ENCODE measurements around the gene SLC25A11.

GRCh38 chr17:4896332-4897197 lies 43.3 kb downstream of the SLC25A11 start:
- TF ChIP-seq EZH2 (IDR thresholded peaks at IDR 0.05; ENCODE audit: borderline replicate concordance, low read depth, low read length, severe bottlenecking): no peak
- TF ChIP-seq, protein P1, sequence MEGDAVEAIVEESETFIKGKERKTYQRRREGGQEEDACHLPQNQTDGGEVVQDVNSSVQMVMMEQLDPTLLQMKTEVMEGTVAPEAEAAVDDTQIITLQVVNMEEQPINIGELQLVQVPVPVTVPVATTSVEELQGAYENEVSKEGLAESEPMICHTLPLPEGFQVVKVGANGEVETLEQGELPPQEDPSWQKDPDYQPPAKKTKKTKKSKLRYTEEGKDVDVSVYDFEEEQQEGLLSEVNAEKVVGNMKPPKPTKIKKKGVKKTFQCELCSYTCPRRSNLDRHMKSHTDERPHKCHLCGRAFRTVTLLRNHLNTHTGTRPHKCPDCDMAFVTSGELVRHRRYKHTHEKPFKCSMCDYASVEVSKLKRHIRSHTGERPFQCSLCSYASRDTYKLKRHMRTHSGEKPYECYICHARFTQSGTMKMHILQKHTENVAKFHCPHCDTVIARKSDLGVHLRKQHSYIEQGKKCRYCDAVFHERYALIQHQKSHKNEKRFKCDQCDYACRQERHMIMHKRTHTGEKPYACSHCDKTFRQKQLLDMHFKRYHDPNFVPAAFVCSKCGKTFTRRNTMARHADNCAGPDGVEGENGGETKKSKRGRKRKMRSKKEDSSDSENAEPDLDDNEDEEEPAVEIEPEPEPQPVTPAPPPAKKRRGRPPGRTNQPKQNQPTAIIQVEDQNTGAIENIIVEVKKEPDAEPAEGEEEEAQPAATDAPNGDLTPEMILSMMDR (IDR thresholded peaks at IDR 0.05; ENCODE audit: borderline replicate concordance, extremely low read depth, low read length, poor library complexity, severe bottlenecking): no peak

Data from DND-41 (cell line).